ENCODE data around the gene GPRC6A. TPM values are rescaled to one million over a fixed set of nuclear protein-coding genes. Genes with fewer than 3 reads are reported as not detected.
"Not testable (repeated sequence)": the region's sequence is repeated elsewhere in the genome, so short reads cannot be mapped to it uniquely, and the experiment has no call there.

Gene GPRC6A
- total and polyA plus RNA-seq, 7 experiments from 2014 or later = not detected

DNA sequence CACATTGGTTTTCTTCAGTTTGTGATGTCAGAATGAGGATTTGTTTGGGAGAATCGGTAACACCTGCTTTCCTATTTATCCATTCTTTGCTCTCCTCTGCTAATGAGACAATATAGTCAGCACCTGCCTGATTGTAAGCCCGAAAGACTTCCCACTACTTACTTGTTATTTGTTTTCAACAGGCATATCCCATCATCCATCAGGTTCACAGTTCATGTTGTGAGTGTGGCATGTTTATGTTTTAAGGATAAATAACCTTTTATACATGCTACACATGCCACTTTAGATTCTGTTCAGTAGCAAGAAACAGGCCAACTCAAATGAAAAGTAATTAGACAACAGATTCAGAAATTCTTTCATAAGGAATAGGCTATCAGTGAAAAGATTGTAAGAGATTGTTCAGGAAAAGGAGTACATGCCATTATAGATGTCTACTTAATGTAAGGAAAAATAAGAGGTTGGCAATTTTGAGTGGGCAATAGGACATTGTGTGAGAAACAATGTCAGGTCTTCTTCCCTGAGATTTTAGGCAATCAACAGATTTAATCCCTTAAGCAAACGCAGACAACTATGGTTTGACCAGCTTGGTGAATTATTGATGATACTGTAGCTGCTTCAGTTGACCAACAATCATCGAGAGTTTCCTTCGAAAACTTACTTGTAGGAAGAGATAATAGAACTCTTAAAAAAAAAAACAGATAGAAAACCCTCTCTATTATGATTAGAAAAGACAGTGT lies 7.9 kb upstream of the GPRC6A start:
- Mint-ChIP-seq H3K9me3 (peaks cover 0 to 9% (median 0%) of the 10 kb centered on the region in 11 donors), H3K36me3 (no peaks in the 10 kb centered on the region), H3K27ac (no peak overlapping the region), H3K4me1 (no peaks in the 10 kb centered on the region), H3K27me3 (peaks cover 0 to 15% (median 13%) of the 10 kb centered on the region in 5 donors), H3K4me3 (no peak overlapping the region)
- no peak for DNase-seq
- intact Hi-C loops (cut with micrococcal nuclease) = no loop called here
- Histone ChIP-seq H3K36me3 (ENCODE audit: control insufficient read depth in 2 of 3, insufficient read depth in 3 of 3, low read length in 3 of 3) (no peaks in the 10 kb centered on the region), H3K27me3 (ENCODE audit: control insufficient read depth in 2 of 2, insufficient read depth in 2 of 2, low read length in 2 of 2) (no peaks in the 10 kb centered on the region), H3K27ac (ENCODE audit: low read depth, low read length) (no peak overlapping the region), H3K9me3 (ENCODE audit: control insufficient read depth in 2 of 3, low read length in 3 of 3) (no peaks in the 10 kb centered on the region), H3K4me1 (ENCODE audit: control insufficient read depth in 2 of 2, insufficient read depth in 2 of 2, low read length in 2 of 2) (no peaks in the 10 kb centered on the region), H3K4me3 (ENCODE audit: low read length) (no peak overlapping the region)
- no peak for ATAC-seq
- CTCF ChIA-PET = no interaction called here
- POLR2A ChIA-PET = no interaction called here

DNA sequence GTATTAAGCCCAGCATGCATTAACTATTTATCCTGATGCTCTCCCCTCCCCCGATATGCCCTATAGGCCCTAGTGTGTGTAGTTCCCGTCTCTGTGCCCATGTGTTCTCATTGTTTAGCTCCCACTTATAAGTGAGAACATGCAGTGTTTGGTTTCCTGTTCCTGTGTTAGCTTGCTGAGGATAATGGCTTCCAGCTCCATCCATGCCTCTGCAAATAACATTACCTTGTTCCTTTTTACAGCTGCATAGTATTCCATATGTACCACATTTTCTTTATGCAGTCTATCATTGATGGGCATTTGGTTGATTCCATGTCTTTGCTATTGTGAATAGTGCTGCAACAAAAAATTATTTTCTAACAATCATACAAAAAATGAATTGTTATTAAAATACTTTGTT lies 5.6 kb upstream of the GPRC6A start:
- H3K27ac ChIP-seq (ENCODE audit: low read depth, low read length); H3K4me1 Mint-ChIP-seq; H3K36me3 ChIP-seq (ENCODE audit: control insufficient read depth in 2 of 3, insufficient read depth in 3 of 3, low read length in 3 of 3); ATAC-seq; CTCF ChIA-PET; H3K9me3 ChIP-seq (ENCODE audit: control insufficient read depth in 2 of 3, low read length in 3 of 3); H3K27me3 ChIP-seq (ENCODE audit: control insufficient read depth in 2 of 2, insufficient read depth in 2 of 2, low read length in 2 of 2); H3K27ac Mint-ChIP-seq; POLR2A ChIA-PET; H3K4me3 Mint-ChIP-seq; H3K36me3 Mint-ChIP-seq; intact Hi-C loops (cut with micrococcal nuclease); H3K4me1 ChIP-seq (ENCODE audit: control insufficient read depth in 2 of 2, insufficient read depth in 2 of 2, low read length in 2 of 2); H3K9me3 Mint-ChIP-seq; DNase-seq; H3K4me3 ChIP-seq (ENCODE audit: low read length): not testable (repeated sequence)
- peaks cover 0 to 16% (median 8%) of the 10 kb centered on the region in 5 donors for H3K27me3 Mint-ChIP-seq

- Mint-ChIP-seq H3K4me3 (no peak overlapping the region), H3K27ac (no peak overlapping the region), H3K9me3 (peaks cover 0 to 24% (median 10%) of the 10 kb centered on the region in 11 donors), H3K27me3 (peaks cover 0 to 7% (median 0%) of the 10 kb centered on the region in 5 donors), H3K36me3 (peaks cover 0 to 6% (median 4%) of the 10 kb centered on the region in 5 donors), H3K4me1 (no peaks in the 10 kb centered on the region)
- Histone ChIP-seq H3K4me1 (ENCODE audit: control insufficient read depth in 2 of 2, insufficient read depth in 2 of 2, low read length in 2 of 2) (no peaks in the 10 kb centered on the region), H3K27me3 (ENCODE audit: control insufficient read depth in 2 of 2, insufficient read depth in 2 of 2, low read length in 2 of 2) (no peaks in the 10 kb centered on the region), H3K9me3 (ENCODE audit: control insufficient read depth in 2 of 3, low read length in 3 of 3) (no peaks in the 10 kb centered on the region), H3K36me3 (ENCODE audit: control insufficient read depth in 2 of 3, insufficient read depth in 3 of 3, low read length in 3 of 3) (no peaks in the 10 kb centered on the region), H3K4me3 (ENCODE audit: low read length) (no peak overlapping the region), H3K27ac (ENCODE audit: low read depth, low read length) (no peak overlapping the region)
- DNase-seq = no peak
- ChIA-PET POLR2A (no interaction called here), CTCF (no interaction called here)
- no peak for ATAC-seq
- intact Hi-C loops (cut with micrococcal nuclease) = no loop called here
These were observed 1.2 kb downstream of the GPRC6A start for GRCh38 chr6:116827561-116828240.

DNA sequence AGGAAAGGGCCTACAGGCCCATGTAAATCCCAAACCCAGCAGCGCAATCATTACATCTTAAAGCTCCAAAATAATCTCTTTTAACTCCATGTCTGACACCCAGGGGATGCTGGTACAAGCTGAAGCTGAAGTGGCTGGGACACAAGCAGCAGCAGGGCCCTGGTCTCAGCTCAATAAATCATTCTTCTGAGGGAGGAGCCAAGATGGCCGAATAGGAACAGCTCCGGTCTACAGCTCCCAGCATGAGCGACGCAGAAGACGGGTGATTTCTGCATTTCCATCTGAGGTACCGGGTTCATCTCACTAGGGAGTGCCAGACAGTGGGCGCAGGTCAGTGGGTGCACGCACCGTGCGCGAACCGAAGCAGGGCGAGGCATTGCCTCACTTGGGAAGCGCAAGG lies 12.5 kb downstream of the GPRC6A start:
- peaks cover 0 to 43% (median 17%) of the 10 kb centered on the region in 11 donors for H3K9me3 Mint-ChIP-seq
- H3K4me3 ChIP-seq (ENCODE audit: low read length); H3K4me3 Mint-ChIP-seq; H3K9me3 ChIP-seq (ENCODE audit: control insufficient read depth in 2 of 3, low read length in 3 of 3); H3K36me3 Mint-ChIP-seq; intact Hi-C loops (cut with micrococcal nuclease); H3K4me1 ChIP-seq (ENCODE audit: control insufficient read depth in 2 of 2, insufficient read depth in 2 of 2, low read length in 2 of 2); ATAC-seq; H3K27me3 ChIP-seq (ENCODE audit: control insufficient read depth in 2 of 2, insufficient read depth in 2 of 2, low read length in 2 of 2); DNase-seq; POLR2A ChIA-PET; CTCF ChIA-PET; H3K36me3 ChIP-seq (ENCODE audit: control insufficient read depth in 2 of 3, insufficient read depth in 3 of 3, low read length in 3 of 3); H3K27ac ChIP-seq (ENCODE audit: low read depth, low read length); H3K27me3 Mint-ChIP-seq; H3K27ac Mint-ChIP-seq; H3K4me1 Mint-ChIP-seq: not testable (repeated sequence)

DNA sequence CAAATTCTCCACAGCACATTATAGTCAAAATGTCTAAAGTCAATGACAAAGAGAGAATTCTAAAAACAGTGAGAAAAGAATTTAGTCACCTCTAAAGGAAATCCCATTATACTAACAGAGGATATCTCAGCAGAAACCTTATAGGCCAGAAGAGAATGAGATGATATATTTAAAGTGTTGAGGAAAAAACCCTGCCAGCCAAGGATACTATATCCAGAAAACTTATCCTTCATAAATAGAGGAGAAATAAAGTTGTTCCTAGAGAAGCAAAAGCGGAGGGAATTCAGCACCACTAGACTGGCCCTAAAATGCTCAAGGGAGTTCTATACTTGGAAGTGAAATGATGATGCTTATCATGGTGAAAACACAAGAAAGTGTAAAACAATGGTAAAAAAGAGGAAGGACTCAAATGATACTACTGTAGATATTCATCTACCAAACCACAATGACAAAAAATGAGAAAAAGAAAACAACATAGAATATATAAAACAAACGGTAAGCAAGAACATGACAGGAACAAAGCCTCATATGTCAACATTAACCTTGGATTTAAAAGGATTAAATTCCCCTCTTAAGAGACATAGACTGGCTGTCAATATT lies 16.7 kb downstream of the GPRC6A start:
- Mint-ChIP-seq H3K36me3 (no peaks in the 10 kb centered on the region), H3K27me3 (peaks cover 0 to 25% (median 5%) of the 10 kb centered on the region in 5 donors), H3K9me3 (peaks cover 0 to 40% (median 22%) of the 10 kb centered on the region in 11 donors), H3K27ac (no peak overlapping the region), H3K4me1 (no peaks in the 10 kb centered on the region), H3K4me3 (no peak overlapping the region)
- intact Hi-C loops (cut with micrococcal nuclease) = no loop called here
- Histone ChIP-seq H3K27ac (ENCODE audit: low read depth, low read length) (no peak overlapping the region), H3K9me3 (ENCODE audit: control insufficient read depth in 2 of 3, low read length in 3 of 3) (peaks cover 0 to 10% (median 0%) of the 10 kb centered on the region in 3 experiments), H3K36me3 (ENCODE audit: control insufficient read depth in 2 of 3, insufficient read depth in 3 of 3, low read length in 3 of 3) (no peaks in the 10 kb centered on the region), H3K4me3 (ENCODE audit: low read length) (no peak overlapping the region), H3K4me1 (ENCODE audit: control insufficient read depth in 2 of 2, insufficient read depth in 2 of 2, low read length in 2 of 2) (no peaks in the 10 kb centered on the region), H3K27me3 (ENCODE audit: control insufficient read depth in 2 of 2, insufficient read depth in 2 of 2, low read length in 2 of 2) (no peaks in the 10 kb centered on the region)
- no peak for ATAC-seq
- ChIA-PET POLR2A (no interaction called here), CTCF (no interaction called here)
- no peak for DNase-seq

DNA sequence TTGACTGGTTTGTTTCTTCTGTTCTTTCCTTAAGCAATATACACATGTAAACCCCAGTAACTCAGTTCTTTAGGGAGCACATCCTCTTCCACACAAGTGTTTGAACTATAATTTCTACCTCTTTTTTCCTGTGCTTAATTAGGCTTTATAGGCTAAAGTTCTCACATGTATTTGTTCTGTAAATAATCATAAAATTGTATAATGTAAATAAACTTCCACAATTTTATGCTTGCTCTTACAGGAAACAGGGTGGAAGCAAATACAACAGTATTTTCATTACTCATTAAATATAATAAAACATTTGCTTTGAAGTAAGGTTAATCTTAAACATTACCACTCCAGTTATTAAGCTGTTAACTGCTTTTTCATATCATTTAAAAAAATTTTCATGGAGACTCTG lies 26.9 kb downstream of the GPRC6A start:
- H3K36me3 Mint-ChIP-seq = peaks cover 0 to 3% (median 0%) of the 10 kb centered on the region in 5 donors
- no peak overlapping the region for H3K4me3 Mint-ChIP-seq
- peaks cover 0 to 2% (median 0%) of the 10 kb centered on the region in 7 donors for H3K4me1 Mint-ChIP-seq
- Histone ChIP-seq H3K4me3 (ENCODE audit: low read length) (no peak overlapping the region), H3K9me3 (ENCODE audit: control insufficient read depth in 2 of 3, low read length in 3 of 3) (no peaks in the 10 kb centered on the region), H3K27me3 (ENCODE audit: control insufficient read depth in 2 of 2, insufficient read depth in 2 of 2, low read length in 2 of 2) (no peaks in the 10 kb centered on the region), H3K36me3 (ENCODE audit: control insufficient read depth in 2 of 3, insufficient read depth in 3 of 3, low read length in 3 of 3) (no peaks in the 10 kb centered on the region), H3K4me1 (ENCODE audit: control insufficient read depth in 2 of 2, insufficient read depth in 2 of 2, low read length in 2 of 2) (no peaks in the 10 kb centered on the region), H3K27ac (ENCODE audit: low read depth, low read length) (no peak overlapping the region)
- ChIA-PET CTCF (no interaction called here), POLR2A (no interaction called here)
- peaks cover 0 to 10% (median 0%) of the 10 kb centered on the region in 11 donors for H3K9me3 Mint-ChIP-seq
- peaks cover 14 to 47% (median 24%) of the 10 kb centered on the region in 5 donors for H3K27me3 Mint-ChIP-seq
- ATAC-seq = no peak
- no peak for DNase-seq
- intact Hi-C loops (cut with micrococcal nuclease) = no loop called here
- no peak overlapping the region for H3K27ac Mint-ChIP-seq

All from naive thymus-derived CD4-positive, alpha-beta T cell (primary cell).